ENCODE measurements around the gene ASCC1. TPM values are rescaled to one million over a fixed set of nuclear protein-coding genes. Genes with fewer than 3 reads are reported as not detected.

Gene ASCC1
- total and polyA plus RNA-seq, 8 donors, result 5.4 to 26.0 (median 16.0) TPM

DNA sequence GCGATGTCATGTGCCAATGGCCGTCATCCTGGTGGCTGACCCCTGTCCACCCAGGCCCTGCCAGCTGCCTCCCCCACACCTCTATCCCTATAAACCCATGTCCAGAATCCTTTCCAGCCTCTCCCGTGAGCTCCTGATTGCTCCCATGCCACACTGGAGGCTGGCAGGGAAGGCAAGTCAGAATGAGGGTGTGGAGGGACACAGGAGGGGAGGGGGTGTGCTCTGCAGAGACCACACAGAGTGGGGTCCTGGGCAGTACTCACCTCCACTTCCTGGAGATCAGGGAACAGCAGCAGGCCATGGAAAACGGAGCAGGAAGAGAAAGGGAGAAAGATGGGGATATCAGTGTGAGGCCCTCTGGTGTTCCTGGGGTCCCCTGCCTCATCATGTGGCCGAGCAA, 143.4 kb downstream of the ASCC1 start:
- no peak for ATAC-seq
- TF ChIP-seq, protein P1, sequence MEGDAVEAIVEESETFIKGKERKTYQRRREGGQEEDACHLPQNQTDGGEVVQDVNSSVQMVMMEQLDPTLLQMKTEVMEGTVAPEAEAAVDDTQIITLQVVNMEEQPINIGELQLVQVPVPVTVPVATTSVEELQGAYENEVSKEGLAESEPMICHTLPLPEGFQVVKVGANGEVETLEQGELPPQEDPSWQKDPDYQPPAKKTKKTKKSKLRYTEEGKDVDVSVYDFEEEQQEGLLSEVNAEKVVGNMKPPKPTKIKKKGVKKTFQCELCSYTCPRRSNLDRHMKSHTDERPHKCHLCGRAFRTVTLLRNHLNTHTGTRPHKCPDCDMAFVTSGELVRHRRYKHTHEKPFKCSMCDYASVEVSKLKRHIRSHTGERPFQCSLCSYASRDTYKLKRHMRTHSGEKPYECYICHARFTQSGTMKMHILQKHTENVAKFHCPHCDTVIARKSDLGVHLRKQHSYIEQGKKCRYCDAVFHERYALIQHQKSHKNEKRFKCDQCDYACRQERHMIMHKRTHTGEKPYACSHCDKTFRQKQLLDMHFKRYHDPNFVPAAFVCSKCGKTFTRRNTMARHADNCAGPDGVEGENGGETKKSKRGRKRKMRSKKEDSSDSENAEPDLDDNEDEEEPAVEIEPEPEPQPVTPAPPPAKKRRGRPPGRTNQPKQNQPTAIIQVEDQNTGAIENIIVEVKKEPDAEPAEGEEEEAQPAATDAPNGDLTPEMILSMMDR (IDR thresholded peaks at IDR 0.05), result no peak
- Histone ChIP-seq H3K27me3 (no peaks in the 10 kb centered on the region), H3K4me3 (no peak overlapping the region), H3K36me3 (no peaks in the 10 kb centered on the region), H3K4me1 (no peaks in the 10 kb centered on the region), H3K27ac (no peak overlapping the region), H3K9me3 (no peaks in the 10 kb centered on the region)
- WGBS, 2 donors, result 94 to 100% methylated on average over 5 of the region's 5 CpGs
- FAIRE-seq, result no peak
- intact Hi-C loops (cut with DNase I), result no loop called here
- DNase-seq, result no peak

DNA sequence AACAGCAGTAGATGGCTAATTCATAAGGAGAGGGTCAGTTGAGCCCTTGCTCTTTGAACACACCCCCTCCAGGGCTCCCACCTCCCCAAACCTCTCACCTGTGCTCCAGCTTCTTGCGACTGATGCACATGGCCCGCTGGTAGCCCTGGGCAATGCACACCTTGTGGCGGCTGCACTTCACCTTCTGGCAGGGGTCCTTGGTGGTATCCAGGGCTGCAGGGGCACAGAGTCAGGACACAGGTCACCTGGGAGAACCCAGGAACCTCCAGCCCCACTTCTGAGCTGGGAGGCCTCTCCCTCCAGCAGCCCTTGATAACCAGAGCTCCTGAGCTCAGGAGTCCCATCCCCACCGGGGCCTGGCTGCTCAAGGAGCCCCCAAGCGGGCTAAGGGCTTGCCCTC, 144.0 kb downstream of the ASCC1 start:
- Histone ChIP-seq H3K4me3 (no peak overlapping the region), H3K27ac (no peak overlapping the region), H3K27me3 (no peaks in the 10 kb centered on the region), H3K9me3 (no peaks in the 10 kb centered on the region), H3K4me1 (no peaks in the 10 kb centered on the region), H3K36me3 (no peaks in the 10 kb centered on the region)
- intact Hi-C loops (cut with DNase I), result no loop called here
- TF ChIP-seq, protein P1 (IDR thresholded peaks at IDR 0.05), result no peak
- WGBS, 2 donors, result 96% methylated on average over 5 of the region's 5 CpGs
- no peak for DNase-seq
- no peak for FAIRE-seq
- ATAC-seq, result no peak

DNA sequence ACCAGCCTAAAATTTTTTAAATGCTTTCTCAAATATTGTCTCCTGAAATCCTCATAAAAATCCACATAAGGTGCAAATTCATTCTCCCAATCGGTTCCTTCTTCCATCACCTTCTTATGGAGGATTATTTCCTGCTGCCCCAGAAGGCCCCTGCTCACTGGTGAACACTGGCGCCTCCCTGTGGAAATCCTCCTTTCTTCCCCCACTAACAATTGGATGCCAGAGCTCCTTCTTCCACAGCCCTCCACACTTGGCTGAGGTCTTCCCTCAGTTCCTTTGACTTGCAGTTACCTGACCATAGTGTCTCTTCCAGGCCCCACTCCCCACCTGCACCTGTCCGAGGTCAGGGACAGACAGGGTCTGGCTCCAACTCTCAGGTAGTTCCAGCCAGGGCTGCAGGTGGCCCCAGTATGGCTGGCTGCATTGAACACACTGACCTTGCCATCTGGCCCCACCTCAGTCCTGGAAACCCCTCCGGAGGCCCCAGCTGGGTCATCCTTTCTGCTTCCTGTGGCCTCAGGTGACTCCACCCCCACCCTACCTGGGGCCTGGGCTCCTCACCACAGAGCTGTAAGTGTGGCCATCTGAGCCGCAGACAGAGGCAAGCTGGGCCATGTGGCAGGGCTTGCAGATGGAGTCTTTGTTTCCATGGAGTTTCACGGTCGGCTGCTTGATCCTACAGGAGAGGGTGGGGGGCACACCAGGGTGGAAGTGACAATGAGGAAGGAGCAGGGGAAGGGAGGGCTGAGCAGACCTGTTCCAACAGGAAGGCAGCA, 146.1 kb downstream of the ASCC1 start:
- intact Hi-C loops (cut with DNase I), result no loop called here
- no peaks in the 10 kb centered on the region for H3K36me3 ChIP-seq
- no peak overlapping the region for H3K27ac ChIP-seq
- no peak for FAIRE-seq
- 86 to 93% methylated on average over 7 of the region's 7 CpGs for WGBS, 2 donors
- H3K9me3 ChIP-seq, result no peaks in the 10 kb centered on the region
- no peaks in the 10 kb centered on the region for H3K4me1 ChIP-seq
- DNase-seq, result peak in 1 of 6 donors; percentile 17
- no peak overlapping the region for H3K4me3 ChIP-seq
- TF ChIP-seq, protein P1 (IDR thresholded peaks at IDR 0.05), result no peak
- H3K27me3 ChIP-seq, result no peaks in the 10 kb centered on the region
- ATAC-seq, result no peak

DNA sequence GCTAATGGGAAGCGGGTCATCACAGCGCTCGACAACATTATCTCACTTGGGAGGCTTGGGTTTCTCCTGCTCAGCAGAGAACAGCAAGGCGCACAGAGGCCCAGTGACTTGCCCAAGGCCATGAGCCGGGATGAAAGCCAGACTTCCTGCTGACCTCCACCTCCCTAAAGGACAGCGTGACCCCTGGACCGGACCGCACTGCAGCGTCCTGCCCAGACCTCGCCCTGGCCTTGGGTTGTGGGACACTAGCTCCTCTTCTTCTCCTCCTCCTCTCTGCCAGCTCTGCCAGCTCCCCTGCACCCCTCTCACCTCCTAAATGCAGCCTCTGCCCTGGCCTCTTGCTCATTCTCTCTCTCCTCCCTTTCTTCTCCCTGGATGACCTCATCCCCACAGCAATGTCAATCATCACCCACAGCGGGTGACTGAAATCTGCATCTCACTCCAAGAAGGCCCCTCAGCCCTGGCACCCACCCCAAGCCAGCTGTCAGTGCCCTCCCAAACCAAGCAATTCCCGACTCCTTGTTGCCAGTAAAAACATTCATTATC, 147.1 kb downstream of the ASCC1 start:
- Histone ChIP-seq H3K27me3 (no peaks in the 10 kb centered on the region), H3K27ac (no peak overlapping the region), H3K4me3 (no peak overlapping the region), H3K4me1 (no peaks in the 10 kb centered on the region), H3K36me3 (no peaks in the 10 kb centered on the region), H3K9me3 (no peaks in the 10 kb centered on the region)
- WGBS, 2 donors, result 21 to 28% methylated on average over 12 of the region's 12 CpGs
- FAIRE-seq, result no peak
- intact Hi-C loops (cut with DNase I), result no loop called here
- peak in 3 of 4 donors; percentile 31 to 68 (median 55) for ATAC-seq
- TF ChIP-seq, protein P1 (IDR thresholded peaks at IDR 0.05), result no peak
- peak in 1 of 6 donors; percentile 61 for DNase-seq

Measured in pancreas (tissue), 10 donors.